ENCODE data around the gene WWOX.

DNA sequence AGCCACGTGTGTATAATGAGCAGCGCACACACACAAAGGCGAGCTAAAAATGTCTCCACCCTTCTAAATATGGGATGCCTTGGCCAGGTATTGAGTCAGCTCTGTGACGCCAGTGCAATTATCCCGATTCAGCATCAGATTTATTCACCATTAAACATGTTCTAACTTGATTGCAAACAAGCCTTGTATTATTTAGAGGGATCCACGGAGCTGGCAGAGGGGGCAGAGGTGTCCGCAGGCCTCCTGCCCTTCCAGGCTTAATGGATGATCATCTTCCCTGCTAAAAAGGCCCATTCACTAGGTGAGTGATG is 909.4 kb downstream of the WWOX start:
- TF ChIP-seq CTCF (IDR thresholded peaks at IDR 0.05; ENCODE audit: poor library complexity) (no peak), EZH2 (IDR thresholded peaks at IDR 0.05; ENCODE audit: borderline replicate concordance) (no peak), EZH2phosphoT487 (IDR thresholded peaks at IDR 0.05; ENCODE audit: low read depth, severe bottlenecking, unreplicated experiment) (no peak)

Data from hepatocyte (in vitro differentiated cells).